ENCODE measurements around the gene MIER1.
A peak's percentile ranks its signal among the peaks of the same experiment; 100 is the strongest.
"Not testable (repeated sequence)": the region's sequence is repeated elsewhere in the genome, so short reads cannot be mapped to it uniquely, and the experiment has no call there.

Gene MIER1

GRCh38 chr1:66924756-66925557 lies at the start of gene MIER1, which contains the start of gene DNAI4:
TSS of gene MIER1 (plus strand) at chr1:66924990. CDS start at chr1:66925029, 39 bp downstream.
TSS of gene DNAI4 (minus strand) at chr1:66924856. CDS start at chr1:66924831, 25 bp downstream.
- DNase-seq: peak; percentile 98

- DNase-seq: no peak
These were observed 48.1 kb upstream of the MIER1 start for GRCh38 chr1:66876664-66877063.

- no peak for DNase-seq
These were observed 35.8 kb upstream of the MIER1 start for GRCh38 chr1:66889030-66889429.

- no peak for DNase-seq
These were observed 34.2 kb upstream of the MIER1 start for GRCh38 chr1:66890621-66891020.

- no peak for DNase-seq
These were observed 31.1 kb upstream of the MIER1 start for GRCh38 chr1:66893712-66894111.

DNA sequence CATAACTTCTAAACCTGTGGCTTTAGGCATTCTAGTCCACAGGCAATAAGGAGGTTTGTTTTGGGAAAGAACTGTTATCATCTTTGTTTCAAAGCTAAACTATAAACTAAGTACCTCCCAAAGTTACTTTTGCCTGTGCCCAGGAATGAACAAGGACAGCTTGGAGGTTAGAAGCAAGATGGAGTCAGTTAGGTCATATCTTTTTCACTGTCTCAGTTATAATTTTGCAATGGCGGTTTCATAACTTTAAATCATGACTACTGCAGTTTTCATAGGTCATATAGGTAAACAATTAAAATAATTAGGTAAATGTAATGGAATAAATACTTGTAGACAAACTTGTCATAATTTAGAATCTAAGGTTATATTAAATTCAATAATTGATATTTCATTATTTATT lies 9.6 kb upstream of the MIER1 start:
- not testable (repeated sequence) for DNase-seq

- DNase-seq: no peak
These were observed 8.5 kb upstream of the MIER1 start for GRCh38 chr1:66916320-66916719.

DNA sequence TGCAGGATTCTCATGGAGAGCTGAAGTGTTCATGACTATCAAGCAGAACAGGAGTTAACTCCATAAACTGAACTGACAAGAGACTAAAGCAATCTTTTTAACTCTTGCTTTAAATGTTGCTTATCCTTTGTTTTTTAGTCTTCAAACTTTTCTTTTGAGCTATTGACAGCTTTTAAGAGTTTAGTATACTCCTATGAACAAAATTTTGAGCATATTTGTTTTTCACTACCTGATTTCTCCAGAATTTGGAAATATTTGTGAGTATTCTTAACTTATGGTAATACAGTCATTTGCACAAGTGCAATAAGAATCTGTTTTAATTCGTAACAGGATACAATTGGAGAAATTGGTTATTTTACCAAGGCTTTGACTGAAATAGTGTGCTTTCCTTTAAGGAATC lies 7.3 kb upstream of the MIER1 start:
- DNase-seq: no peak

DNA sequence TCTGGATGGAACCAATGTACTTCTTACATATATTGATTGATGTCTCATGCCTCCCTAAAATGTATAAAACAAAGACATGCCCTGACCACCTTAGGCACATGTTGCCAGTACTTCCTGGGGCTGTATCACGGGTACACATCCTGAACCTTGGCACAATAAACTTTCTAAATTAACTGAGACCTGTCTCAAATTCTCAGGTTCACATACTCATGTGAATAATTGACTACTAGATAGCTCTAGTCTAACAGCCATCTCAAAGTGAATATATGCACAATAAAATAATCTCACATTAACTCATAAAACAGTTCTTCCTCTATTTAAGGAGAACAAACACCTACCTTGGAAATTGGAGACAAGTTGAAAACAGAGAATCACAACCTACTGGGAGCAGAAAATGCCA lies 5.7 kb upstream of the MIER1 start:
- DNase-seq: no peak

- no peak for DNase-seq
These were observed 5.0 kb upstream of the MIER1 start for GRCh38 chr1:66919828-66920227.

DNA sequence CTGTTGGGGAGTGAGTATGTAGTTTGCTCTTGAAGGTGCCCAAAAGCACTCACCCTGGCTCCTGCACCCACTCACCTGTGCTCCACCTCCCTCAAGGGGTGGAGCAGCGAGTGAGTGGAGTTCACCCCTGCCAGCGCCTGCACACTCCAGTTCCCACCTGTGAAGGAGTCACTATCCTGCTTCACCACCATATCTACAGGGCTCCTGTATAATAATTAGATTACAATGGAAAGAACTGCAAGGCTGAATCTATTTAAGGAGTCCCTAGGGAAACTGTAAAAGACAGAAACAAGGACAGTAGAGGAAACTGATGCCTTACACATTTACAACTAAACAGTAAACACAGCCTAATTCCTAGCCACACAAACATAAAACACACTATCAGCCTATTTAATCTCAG lies 4.2 kb upstream of the MIER1 start:
- no peak for DNase-seq

DNA sequence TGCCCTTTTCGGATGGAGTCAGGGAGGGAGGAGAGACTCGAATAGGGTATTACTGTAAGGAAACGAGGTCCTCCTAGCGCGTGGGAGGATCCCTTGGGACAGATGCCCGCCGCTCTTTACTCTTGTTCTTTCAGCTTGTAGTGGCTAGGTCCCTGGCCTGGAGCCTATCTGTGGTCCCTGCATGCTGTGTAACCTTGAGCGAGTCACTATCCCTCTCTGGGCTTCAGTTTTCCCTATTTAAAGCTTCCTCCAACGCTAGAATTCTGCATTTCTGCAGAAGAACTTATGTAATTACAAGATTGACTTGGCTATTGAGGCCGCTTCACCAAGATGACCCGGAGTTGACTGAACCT lies 744 bp downstream of the MIER1 start:
- no peak for DNase-seq

GRCh38 chr1:66925944-66926343 lies 1.2 kb downstream of the MIER1 start:
- DNase-seq: no peak

- no peak for DNase-seq
These were observed 2.7 kb downstream of the MIER1 start for GRCh38 chr1:66927528-66927927.

DNA sequence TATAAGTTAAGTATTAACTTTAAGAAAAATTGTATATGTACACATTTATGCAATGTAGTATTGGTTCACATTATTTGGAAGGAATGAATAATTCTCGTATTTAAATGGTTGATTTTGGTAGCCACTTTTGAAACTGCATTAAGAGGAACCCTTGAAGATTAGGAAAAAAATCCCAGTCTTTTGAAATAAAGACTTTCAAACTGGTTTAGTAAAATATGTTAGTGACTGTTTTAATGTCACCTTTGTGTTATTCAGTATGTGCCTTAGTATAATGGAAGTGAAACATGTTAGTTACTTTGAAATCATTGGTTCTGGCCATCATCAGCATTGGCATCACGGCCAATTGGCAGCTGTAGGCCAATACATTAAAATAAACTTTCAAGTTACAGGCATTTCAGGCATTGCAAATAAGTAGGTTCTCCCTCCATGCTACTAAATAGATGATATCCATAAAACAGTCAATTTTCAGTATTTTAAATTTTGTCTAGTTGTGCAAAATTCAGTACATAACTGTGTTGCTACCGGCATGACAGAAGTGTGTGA lies 4.4 kb downstream of the MIER1 start:
- no peak for DNase-seq

DNA sequence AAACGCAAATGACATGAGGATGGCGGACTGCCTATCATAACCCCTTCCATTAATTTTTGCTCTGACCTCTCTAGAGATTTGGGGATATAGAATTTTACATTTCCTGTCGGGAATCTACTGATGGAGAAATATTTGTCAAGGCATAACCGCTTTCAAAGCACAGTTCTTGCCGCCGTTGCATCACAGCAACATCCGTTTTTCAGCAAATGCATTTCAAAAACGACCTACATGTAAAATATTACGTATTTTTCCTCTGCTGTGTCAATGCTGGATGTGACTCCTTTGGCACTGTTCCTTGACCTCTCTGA lies 4.9 kb downstream of the MIER1 start:
- no peak for DNase-seq

GRCh38 chr1:66929999-66930822 lies 5.4 kb downstream of the MIER1 start:
- peak; percentile 94 for DNase-seq

DNA sequence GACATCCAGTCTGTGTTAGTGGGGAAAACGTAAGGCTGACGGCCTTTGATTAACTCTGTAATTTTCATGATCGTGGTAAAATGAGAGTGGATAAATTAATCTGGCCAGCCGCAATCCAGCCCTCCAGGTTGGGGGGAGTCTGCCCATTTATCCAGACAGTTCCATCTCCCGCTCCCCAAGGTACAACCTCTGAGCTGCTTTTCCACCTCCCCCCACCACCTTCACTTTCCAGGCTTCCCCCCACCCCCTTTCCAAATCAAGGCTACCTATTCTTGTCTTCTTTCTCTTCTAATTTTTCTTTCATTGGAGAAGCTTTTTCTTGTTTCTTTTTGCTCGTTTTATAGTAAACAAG lies 6.0 kb downstream of the MIER1 start:
- DNase-seq: no peak

DNA sequence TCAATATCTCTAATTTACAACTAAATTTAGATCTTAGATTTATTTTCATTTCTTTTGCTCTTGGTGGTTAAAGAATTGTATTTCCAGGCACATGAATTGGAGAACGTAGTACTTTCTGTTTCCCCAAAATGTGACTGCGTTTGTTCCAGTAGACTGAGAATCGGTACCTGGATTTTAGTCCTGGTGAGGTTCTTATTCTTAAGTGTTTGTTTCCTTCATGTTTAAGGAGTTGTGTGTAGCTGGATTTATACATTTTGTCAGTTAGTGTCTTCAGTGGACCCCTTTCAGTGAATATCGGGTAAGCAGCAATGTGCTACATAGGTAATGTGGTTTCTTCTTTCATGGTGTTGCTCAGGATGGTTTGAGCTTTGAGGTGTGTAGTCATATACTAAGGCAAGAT lies 6.8 kb downstream of the MIER1 start:
- peak; percentile 37 for DNase-seq

GRCh38 chr1:66932291-66932690 lies 7.5 kb downstream of the MIER1 start:
- no peak for DNase-seq

GRCh38 chr1:66933887-66934700 lies 9.3 kb downstream of the MIER1 start:
- no peak for DNase-seq

DNA sequence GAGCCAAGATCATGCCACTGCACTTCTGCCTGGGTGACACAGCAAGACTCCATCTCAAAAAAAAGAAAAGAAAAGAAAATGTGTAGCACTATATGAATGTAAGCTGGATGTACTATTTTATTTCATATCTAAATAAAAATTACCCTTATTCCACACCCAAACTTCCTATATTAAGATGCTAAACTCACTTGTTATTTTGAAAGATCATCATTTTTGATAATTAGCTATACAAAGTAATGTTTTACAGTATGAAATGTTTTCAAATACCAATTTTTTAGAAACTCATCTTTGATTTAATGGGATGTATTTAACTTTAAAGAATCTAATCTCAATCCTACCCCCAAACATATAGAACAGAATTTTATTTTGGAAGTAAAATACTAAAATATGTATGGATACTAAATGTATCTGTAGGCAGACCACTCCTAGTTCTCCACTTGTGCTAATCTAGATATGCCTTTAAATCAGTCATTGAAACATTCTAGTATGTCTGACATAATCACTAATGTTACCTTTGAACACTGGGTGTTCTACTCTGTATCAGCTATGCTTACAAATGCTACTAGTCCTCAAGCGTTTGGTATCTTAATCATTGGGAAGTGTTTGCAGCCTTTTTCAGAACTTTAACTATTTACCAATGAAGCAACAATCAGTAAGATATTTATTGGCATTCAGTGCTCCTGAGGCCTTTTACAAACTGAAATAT lies 12.9 kb downstream of the MIER1 start:
- no peak for DNase-seq

- DNase-seq: no peak
These were observed 13.8 kb downstream of the MIER1 start for GRCh38 chr1:66938613-66939012.

All from CD4-positive, alpha-beta T cell treated with Interleukin-4 for 4 hours (primary cell).